Right forelimb (tissue), 1 donor: ENCODE data around the gene CCDC157.

Experiments used
- DNase-seq: peaks from one replicate; pipeline ENCODE4 v3.0.0-alpha.2; 2018

Gene CCDC157

DNA sequence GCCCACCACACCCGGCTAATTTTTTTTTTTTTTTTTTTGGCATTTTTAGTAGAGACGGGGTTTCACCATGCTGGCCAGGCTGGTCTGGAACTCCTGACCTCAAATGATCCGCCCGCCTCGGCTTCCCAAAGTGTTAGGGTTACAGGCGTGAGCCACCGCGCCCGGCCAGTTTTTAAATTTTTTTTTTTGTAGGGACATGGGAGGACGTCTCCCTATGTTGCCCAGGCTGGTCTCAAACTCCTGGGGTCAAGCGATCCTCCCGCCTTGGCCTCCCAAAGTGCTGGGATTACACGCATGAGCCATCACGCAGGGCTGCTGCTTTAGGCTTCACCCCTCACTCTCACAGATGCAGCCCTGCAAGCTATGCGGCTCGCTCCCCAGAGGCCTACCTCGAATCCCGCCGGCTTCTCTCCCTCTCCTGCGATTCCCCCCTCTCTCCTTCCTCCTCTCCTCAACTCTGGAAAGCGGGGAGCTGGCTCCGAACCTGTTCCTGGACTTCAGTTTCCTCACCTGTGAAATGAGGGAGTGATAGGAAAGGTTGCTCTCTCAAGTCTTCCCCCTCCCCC is 926 bp downstream of the CCDC157 start:
- DNase-seq, result no peak

DNA sequence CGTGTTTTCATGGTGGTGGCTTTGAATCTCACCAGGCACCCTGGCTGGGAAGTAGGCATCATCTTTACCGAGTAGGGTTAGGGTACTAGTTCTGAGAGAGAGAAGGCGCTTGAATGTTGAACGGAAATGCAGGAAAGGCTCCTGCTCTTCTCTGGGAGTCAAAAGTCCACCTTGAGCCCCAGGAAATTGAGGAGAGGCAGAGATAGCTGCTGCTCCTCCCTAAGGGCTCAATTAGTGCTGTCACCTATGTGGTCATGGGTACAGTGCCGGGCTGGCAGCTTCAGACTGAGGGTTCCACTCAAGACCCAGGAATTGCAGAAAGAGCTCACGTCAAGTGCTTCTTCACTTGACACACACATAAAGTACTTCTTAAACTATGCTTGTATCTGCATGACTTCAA is 1.7 kb downstream of the CCDC157 start:
- no peak for DNase-seq

GRCh38 chr22:30361916-30362650 is 5.3 kb downstream of the CCDC157 start:
- DNase-seq, result no peak

DNA sequence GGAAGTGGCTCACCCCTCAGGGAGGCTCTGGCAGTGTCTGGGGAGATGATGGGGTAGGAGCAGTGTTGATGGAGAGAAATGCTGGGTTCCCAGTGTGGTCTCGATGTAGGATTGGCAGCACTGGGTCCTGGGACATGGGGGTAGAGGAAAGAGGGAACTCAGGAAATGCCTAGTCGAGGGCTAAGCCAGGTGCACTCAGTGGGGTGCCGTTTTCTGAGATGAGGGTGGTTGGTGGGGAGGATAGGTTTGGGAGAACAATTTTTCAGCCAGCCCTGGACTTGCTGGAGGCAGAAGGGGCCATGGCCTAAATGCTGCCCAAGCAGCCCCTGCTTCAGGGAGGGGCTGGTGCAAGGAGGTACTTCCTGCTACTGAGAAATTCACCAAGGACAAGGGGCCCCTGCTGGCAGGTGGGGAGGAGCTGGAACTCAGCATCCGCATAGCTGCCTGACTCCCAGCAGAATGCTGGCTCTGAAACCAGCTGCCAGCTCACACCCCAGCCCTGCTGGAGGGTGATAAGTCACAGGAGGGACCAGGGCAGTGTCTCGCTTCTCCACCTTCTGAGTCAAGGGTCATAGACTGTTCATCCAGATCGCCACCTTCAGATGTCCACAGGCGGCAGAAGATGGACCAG is 6.0 kb downstream of the CCDC157 start:
- DNase-seq, result no peak

- no peak for DNase-seq
Observed at GRCh38 chr22:30365891-30366290, 9.1 kb downstream of the CCDC157 start.

GRCh38 chr22:30368420-30368819 is 11.6 kb downstream of the CCDC157 start:
- DNase-seq, result no peak

DNA sequence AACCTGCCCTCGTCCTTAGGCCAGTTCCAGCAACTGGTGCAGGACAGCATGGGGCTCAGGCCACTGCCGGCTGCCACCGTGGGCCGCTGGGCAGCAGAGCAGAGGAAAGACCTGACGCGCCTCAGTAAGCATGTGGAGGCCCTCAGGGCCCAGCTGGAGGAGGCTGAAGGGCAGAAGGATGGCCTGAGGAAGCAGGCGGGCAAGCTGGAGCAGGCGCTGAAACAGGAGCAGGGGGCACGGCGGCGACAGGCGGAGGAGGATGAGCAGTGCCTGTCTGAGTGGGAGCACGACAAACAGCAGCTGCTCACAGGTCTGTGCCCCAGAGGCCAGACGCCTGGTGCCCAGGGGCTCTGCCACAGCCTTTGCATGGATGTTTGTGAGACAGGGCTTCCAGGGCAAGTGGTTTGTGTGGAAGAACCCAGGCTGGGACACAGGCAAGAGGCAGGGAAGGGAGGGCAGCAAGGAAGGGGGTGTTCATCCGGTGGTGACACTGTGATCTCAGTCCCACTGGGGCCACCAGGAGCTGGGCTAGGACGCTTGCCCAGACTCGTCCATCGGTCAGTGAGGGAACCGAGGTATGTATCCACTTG is 13.9 kb downstream of the CCDC157 start:
- DNase-seq, result no peak

- no peak for DNase-seq
Observed at GRCh38 chr22:30371321-30371720, 14.5 kb downstream of the CCDC157 start.

DNA sequence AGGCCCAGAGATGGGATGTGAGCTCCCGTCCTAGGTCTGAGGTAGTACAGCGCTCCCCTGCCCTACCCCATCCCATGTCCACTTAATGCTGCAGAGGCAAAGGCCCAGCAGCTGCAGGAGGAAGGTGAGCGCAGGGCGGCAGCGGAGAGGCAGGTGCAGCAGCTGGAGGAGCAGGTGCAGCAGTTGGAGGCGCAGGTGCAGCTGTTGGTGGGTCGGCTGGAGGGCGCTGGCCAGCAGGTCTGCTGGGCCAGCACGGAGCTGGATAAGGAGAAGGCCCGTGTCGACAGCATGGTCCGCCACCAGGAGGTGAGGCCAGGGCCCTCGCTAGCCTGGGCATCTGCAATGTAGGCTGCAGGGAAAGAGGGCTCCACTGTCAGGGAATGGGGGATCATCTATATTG is 15.2 kb downstream of the CCDC157 start:
- no peak for DNase-seq

GRCh38 chr22:30372915-30373314 is 16.1 kb downstream of the CCDC157 start:
- no peak for DNase-seq

DNA sequence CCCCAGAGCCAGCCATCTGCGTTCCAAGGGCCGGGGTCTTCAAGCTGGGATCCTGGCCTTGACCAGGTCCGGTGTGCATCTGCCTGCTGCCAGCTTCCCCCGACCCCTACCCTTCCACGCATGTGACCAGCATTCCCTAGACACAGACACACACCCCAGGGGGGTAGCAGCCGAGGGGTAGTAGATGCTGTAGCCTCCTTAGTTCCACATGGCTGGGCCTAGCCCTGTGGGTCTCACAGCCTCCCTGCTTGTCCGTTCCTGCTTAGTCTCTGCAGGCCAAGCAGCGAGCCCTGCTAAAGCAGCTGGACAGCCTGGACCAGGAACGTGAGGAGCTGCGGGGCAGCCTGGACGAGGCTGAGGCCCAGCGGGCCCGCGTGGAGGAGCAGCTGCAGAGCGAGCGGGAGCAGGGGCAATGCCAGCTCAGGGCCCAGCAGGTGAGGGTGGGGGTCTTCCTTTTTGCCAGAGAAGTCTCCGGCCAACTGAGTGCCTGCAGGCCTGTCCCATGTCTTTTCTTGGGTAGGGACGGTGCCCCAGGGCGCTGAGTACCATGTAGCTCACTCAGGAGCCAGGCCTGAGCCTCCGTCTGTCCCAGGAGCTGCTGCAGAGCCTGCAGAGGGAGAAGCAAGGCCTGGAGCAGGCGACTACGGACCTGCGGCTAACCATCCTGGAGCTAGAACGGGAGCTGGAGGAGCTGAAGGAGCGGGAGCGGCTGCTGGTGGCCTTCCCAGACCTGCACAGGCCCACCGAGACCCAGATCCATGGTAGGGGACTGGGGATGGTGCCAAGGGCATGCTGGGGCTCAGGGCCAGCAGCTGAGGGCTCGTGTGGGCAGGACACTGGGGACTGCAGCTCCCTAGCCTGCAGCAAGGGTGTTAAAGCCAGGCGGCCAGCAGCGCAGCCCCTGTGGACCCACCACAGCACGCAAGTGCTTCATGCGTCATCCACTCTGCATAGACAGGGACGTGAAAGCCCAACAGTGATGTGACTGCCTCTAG is 16.8 kb downstream of the CCDC157 start:
- no peak for DNase-seq

- no peak for DNase-seq
Observed at GRCh38 chr22:30375312-30375849, 18.6 kb downstream of the CCDC157 start.

DNA sequence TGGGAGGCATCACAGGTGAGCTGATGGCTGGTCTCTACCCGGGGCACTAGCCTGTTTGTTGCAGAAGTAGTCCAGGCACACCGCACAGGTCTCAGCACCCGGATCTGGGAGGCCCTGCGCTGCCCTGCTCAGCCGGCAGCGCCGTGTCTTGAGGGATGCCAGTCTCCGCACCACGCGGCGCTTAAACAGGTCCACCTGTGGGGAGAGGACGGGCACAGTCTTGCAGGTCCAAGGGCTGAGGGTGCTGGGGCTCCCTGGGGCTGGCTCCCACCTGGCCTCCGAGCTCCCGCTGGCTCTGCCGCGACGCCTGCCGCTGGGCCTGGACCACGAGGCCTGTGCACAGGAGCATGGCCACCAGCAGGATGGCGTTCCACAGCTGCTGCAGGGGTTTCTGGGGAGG is 23.2 kb downstream of the CCDC157 start:
- DNase-seq, result no peak

DNA sequence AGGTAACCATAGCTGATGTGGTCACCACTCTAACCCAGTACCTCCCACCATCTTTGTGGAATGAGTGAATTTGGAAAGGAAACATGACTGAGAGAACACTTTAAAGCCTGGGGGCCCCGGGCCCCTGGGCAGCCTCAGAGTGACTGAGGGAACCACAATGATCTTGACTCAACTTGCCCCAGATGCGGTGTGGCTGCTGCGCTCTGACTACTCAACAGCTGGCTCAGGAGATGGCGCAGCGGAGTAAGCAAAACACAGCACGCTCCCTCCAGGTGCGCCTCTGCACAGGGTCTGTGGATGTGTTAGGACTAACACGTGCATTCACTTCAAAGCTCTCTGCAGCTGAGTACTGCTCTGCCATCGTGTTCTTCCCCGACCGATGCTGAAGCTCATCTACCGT is 24.5 kb downstream of the CCDC157 start:
- DNase-seq, result no peak

DNA sequence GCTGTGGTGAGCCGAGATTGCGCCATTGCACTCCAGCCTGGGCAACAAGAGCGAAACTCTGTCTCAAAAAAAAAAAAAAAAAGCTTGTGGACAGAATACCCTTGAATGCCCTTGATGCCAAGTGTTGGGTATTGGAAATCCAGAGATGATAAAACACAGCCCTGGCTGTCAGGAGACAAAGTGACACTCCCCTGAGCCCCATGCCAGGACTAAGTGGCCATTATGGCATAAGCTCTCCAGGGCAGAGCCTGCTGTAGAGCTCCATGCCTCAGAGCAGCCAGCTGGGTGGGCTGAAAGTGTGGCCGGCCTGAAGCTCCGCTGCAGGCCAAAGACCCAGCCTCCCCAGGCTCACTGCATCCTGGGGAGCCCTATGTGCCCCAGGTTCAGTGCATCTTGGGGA is 25.5 kb downstream of the CCDC157 start:
- no peak for DNase-seq

- no peak for DNase-seq
Observed at GRCh38 chr22:30383061-30383460, 26.3 kb downstream of the CCDC157 start.

- DNase-seq, result no peak
Observed at GRCh38 chr22:30385942-30386341, 29.1 kb downstream of the CCDC157 start.

DNA sequence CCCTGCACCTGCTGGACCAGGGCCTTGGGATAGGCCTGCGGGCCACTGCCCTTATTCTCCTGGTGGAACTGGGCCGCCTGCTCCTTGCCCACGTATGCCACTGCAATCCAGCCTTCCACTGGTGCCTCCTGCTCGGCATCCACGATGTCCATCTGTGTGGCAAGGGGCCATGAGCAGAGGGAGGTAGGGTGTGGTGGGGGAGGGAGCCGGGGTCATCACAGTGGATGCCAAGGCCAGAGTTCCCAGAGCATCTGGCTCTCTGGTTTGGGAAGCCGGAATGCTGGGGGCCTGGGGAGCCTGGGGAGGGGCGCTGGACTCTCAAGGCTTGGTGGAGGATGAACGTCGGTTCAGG is 29.8 kb downstream of the CCDC157 start:
- no peak for DNase-seq

- DNase-seq, result peak; percentile 92
Observed at GRCh38 chr22:30386960-30387827, 30.4 kb downstream of the CCDC157 start, which contains the start of gene RNF215. RNF215 (minus strand) TSS chr22:30387411; CDS start chr22:30387313, 98 bp downstream.

DNA sequence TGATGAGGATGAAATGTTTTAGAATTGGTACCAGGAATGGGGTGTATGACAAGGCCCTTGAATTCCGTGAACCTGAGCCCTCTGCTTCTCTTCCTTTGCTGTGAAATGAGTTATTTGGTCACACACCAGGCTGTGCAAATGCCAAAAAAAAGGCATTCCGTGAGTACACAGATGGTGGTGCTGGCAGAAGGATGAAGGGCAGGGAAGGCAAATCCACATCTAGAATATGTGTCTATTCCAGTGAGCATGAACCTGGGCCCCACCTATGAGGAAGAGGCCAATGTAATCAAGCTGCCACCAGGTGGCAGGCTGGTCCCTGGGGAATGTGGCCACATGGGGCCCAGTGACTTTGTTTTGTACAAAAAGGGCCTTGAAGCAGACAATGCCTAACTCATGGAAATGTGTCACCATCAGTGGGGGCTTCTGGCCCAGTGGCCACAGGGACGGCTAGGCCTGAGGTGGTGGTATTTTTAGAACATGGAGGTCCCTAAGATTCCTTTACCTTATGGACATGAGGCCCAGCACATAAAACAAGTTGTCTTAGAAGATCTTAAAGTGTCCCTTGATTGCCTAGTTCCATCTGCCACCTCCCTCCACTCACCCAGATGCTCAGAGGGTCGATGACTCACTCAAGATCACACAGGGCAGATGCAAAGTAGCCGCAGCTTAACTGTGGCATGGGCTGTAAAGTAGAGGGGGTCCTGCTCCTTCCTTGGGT is 34.3 kb downstream of the CCDC157 start:
- DNase-seq, result no peak
